Endothelial cell (in vitro differentiated cells): ENCODE results near the gene LMF2. TPM values are rescaled to one million over a fixed set of nuclear protein-coding genes. Genes with fewer than 3 reads are reported as not detected.

Experiments
- DNase-seq: peaks from one replicate; pipeline ENCODE4 v3.0.0; 2021; ENCODE audit warnings: low spot score
- H3K27ac Mint-ChIP-seq: one replicate; pipeline ENCODE4 v1.8.0; 2021; ENCODE audit warnings: mixed read lengths, inconsistent platforms; ENCODE audit not compliant: unreplicated experiment
- H3K27me3 Mint-ChIP-seq: one replicate; pipeline ENCODE4 v1.8.0; 2021; ENCODE audit warnings: mild to moderate bottlenecking, moderate library complexity, mixed read lengths, inconsistent platforms; ENCODE audit not compliant: unreplicated experiment
- H3K36me3 Mint-ChIP-seq: one replicate; pipeline ENCODE4 v1.8.0; 2021; ENCODE audit warnings: mild to moderate bottlenecking, low read depth, mixed read lengths, inconsistent platforms; ENCODE audit not compliant: unreplicated experiment
- H3K4me1 Mint-ChIP-seq: one replicate; pipeline ENCODE4 v1.8.0; 2021; ENCODE audit warnings: mild to moderate bottlenecking, mixed read lengths, inconsistent platforms; ENCODE audit not compliant: unreplicated experiment
- H3K4me3 Mint-ChIP-seq: one replicate; pipeline ENCODE4 v1.8.0; 2021; ENCODE audit warnings: mild to moderate bottlenecking, mixed read lengths, inconsistent platforms; ENCODE audit not compliant: unreplicated experiment
- H3K9me3 Mint-ChIP-seq: one replicate; pipeline ENCODE4 v1.8.0; 2021; ENCODE audit warnings: mixed read lengths, inconsistent platforms; ENCODE audit not compliant: unreplicated experiment
- total RNA-seq: library from RNA; stranded (reverse); fragmentation: NEBNext Ultra II Directional; extraction: Animal tissue kit (Norgen Biotek cat#: 25700); gene quantifications from one replicate; pipeline ENCODE4 v1.2.1, GENCODE V29; 2021; ENCODE audit not compliant: unreplicated experiment
- TF ChIP-seq, protein P1 (sequence below): fragments of 200-600 bp; sonication (generic); IDR thresholded peaks from one replicate; pipeline ENCODE4 v1.5.0; 2021; ENCODE audit warnings: antibody characterized with exemption; ENCODE audit not compliant: unreplicated experiment

The LMF2 gene
- total RNA-seq, 1 donor from 2014 or later, result 88.2 TPM

DNA sequence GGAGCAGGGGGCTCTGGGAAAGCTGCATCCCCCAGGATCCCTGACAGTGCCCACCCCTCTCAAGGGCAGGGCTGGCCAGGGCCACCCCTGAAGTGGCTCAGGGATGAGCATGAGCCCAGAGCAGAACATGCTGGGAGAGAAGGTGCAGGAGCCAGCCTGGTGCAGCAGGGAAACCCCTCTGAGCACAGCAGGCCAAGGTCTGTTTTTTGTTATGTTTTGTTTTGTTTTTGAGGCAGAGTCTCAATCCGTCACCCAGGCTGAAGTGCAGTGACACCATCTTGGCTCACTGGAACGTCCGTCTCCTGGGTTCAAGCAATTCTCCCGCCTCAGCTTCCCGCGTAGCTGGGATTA lies 31.9 kb downstream of the LMF2 start:
- H3K4me1 Mint-ChIP-seq, result peaks cover 18% of the 10 kb centered on the region
- H3K27me3 Mint-ChIP-seq, result peaks cover 41% of the 10 kb centered on the region
- no peaks in the 10 kb centered on the region for H3K36me3 Mint-ChIP-seq
- no peak overlapping the region for H3K27ac Mint-ChIP-seq
- DNase-seq, result no peak
- peak overlapping the region; percentile 59 for H3K4me3 Mint-ChIP-seq
- H3K9me3 Mint-ChIP-seq, result no peaks in the 10 kb centered on the region
- TF ChIP-seq, protein P1, sequence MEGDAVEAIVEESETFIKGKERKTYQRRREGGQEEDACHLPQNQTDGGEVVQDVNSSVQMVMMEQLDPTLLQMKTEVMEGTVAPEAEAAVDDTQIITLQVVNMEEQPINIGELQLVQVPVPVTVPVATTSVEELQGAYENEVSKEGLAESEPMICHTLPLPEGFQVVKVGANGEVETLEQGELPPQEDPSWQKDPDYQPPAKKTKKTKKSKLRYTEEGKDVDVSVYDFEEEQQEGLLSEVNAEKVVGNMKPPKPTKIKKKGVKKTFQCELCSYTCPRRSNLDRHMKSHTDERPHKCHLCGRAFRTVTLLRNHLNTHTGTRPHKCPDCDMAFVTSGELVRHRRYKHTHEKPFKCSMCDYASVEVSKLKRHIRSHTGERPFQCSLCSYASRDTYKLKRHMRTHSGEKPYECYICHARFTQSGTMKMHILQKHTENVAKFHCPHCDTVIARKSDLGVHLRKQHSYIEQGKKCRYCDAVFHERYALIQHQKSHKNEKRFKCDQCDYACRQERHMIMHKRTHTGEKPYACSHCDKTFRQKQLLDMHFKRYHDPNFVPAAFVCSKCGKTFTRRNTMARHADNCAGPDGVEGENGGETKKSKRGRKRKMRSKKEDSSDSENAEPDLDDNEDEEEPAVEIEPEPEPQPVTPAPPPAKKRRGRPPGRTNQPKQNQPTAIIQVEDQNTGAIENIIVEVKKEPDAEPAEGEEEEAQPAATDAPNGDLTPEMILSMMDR, result no peak

GRCh38 chr22:50474710-50475651 lies 32.5 kb downstream of the LMF2 start, which contains the start of gene SBF1:
Gene SBF1 (minus strand): TSS chr22:50475035. CDS start chr22:50474840, 195 bp downstream.
- H3K9me3 Mint-ChIP-seq, result no peaks in the 10 kb centered on the region
- H3K27ac Mint-ChIP-seq, result peak within 1 kb of the TSS; percentile 77
- TF ChIP-seq, protein P1, result no peak
- H3K4me3 Mint-ChIP-seq, result peak within 1 kb of the TSS; percentile 94
- no peaks in the 10 kb centered on the region for H3K36me3 Mint-ChIP-seq
- peaks cover 22% of the 10 kb centered on the region for H3K4me1 Mint-ChIP-seq
- H3K27me3 Mint-ChIP-seq, result peaks cover 34% of the 10 kb centered on the region
- peak; percentile 94 for DNase-seq

GRCh38 chr22:50473855-50474671 lies 33.4 kb downstream of the LMF2 start:
- Mint-ChIP-seq H3K4me3 (peak overlapping the region; percentile 94), H3K4me1 (peaks cover 22% of the 10 kb centered on the region), H3K27me3 (peaks cover 29% of the 10 kb centered on the region), H3K27ac (peak overlapping the region; percentile 77), H3K9me3 (no peaks in the 10 kb centered on the region), H3K36me3 (no peaks in the 10 kb centered on the region)
- TF ChIP-seq, protein P1, result no peak
- peak; percentile 48 for DNase-seq

- peak overlapping the region; percentile 74 for H3K27ac Mint-ChIP-seq
- TF ChIP-seq, protein P1, result no peak
- H3K4me1 Mint-ChIP-seq, result peaks cover 22% of the 10 kb centered on the region
- DNase-seq, result no peak
- H3K27me3 Mint-ChIP-seq, result peaks cover 23% of the 10 kb centered on the region
- H3K9me3 Mint-ChIP-seq, result no peaks in the 10 kb centered on the region
- H3K4me3 Mint-ChIP-seq, result peak overlapping the region; percentile 94
- no peaks in the 10 kb centered on the region for H3K36me3 Mint-ChIP-seq
Measured at GRCh38 chr22:50473088-50473487, 34.4 kb downstream of the LMF2 start.
